Activated CD8-positive, alpha-beta memory T cell treated with anti-CD3 and anti-CD28 coated beads, Interleukin-2, amount 50 U/mL, for 1 hour (primary cell): ENCODE results near the gene FAM24B.

ENCODE experiments used
- DNase-seq: peaks from one replicate; pipeline ENCODE4 v3.0.0-alpha.2; 2020; ENCODE audit errors: extremely low read depth

The FAM24B gene

GRCh38 chr10:122828716-122829255, 50.6 kb downstream of the FAM24B start:
- no peak for DNase-seq

DNA sequence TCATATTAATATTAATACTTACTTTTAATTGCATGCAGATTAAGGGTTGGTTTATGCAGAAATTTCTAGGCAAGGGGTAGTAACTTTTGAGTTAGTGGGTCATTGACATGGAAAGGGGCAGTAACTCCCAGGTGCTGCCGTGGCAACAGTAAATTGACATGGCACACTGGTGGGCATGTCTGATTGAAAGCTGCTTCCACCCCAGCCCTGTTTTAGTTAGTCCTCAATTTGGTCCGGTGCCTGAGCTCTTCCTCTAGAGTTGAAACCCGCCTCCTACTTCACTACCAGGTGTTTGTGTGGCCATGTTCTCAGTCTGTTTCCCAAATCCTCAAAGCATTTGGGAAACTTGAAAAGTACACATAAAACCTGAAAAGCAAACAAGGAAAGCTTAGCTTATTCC, 52.1 kb downstream of the FAM24B start:
- no peak for DNase-seq

GRCh38 chr10:122822973-122823690, 56.2 kb downstream of the FAM24B start:
- no peak for DNase-seq

DNA sequence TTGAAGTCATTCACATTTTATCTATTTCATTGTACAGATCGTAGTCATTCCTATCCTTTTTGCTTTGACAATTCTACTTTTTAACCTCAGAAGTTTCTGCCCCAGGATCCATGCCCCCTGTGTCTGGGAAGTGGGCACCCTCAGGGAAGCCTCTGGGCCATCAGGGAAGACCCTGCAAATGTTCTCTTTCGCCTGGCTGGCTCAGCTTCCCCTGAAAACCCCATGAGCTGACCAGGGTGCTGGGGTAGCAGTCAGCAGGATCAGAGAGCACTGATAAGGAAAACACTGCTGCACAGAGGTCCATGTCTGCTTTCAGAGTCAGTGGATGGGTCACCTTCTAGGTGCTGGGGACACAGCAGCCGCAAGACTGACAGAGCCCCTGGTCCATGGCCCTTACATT, 57.6 kb downstream of the FAM24B start:
- DNase-seq, result no peak

DNA sequence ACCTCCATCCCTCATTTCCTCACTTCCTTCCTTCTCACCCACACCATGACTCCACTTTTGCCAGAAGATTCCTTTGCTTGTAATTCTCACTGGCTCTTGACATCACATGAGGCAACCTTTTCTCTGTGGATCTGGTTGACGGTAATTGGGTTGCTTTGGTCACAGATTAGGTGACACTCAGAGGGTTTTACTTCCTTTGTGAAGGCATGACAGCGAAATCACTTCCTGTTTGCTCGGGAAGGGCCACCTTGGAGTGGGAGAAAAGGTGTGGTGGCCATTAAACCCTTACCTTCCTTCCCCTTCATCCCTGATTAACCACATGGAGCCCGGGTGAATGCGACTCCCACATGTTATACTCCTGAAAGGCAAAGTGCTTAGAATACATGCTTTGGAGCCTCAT, 63.9 kb downstream of the FAM24B start:
- no peak for DNase-seq

GRCh38 chr10:122814493-122814892, 64.9 kb downstream of the FAM24B start:
- DNase-seq, result no peak

DNA sequence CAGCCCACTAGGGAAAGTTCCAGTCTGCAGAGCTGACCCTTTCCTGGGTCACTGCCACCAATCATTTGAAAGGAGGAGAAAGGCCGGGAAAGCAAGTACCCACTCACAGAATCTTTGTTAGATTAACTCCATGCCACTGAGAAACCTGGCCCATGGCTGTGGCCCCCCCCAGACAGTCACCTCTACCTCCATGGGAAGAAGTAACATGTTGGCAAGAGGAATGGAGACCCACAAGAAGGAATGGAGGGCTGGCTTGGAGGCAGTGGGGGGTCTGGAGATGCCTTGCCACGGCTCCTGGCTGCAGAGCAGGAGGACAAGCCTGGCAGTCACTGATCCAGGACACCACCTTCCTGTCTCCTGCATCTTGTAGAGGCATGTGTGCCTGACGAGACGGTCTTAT, 66.6 kb downstream of the FAM24B start:
- DNase-seq, result no peak

- DNase-seq, result no peak
Measured at GRCh38 chr10:122802282-122802681, 77.1 kb downstream of the FAM24B start.
